GM18520 (cell line): ENCODE results near the gene PLCG2.

Source experiments
- ATAC-seq: cut with Tn5 transposase; IDR thresholded peaks from one replicate; pipeline ENCODE4 v1.9.1; 2021; ENCODE audit not compliant: unreplicated experiment

PLCG2 gene

GRCh38 chr16:81813648-81814047, 34.6 kb downstream of the PLCG2 start:
- no peak for ATAC-seq

- ATAC-seq, result no peak
Measured at GRCh38 chr16:81814751-81815428, 35.8 kb downstream of the PLCG2 start.

- ATAC-seq, result no peak
Measured at GRCh38 chr16:81815429-81815766, 36.3 kb downstream of the PLCG2 start.

GRCh38 chr16:81816351-81816750, 37.3 kb downstream of the PLCG2 start:
- no peak for ATAC-seq

GRCh38 chr16:81816793-81817210, 37.7 kb downstream of the PLCG2 start:
- no peak for ATAC-seq

GRCh38 chr16:81817296-81817695, 38.2 kb downstream of the PLCG2 start:
- no peak for ATAC-seq

GRCh38 chr16:81817789-81818567, 38.9 kb downstream of the PLCG2 start:
- ATAC-seq, result no peak

- no peak for ATAC-seq
Measured at GRCh38 chr16:81818568-81818896, 39.4 kb downstream of the PLCG2 start.

- no peak for ATAC-seq
Measured at GRCh38 chr16:81818905-81819304, 39.8 kb downstream of the PLCG2 start.

GRCh38 chr16:81821436-81822128, 42.5 kb downstream of the PLCG2 start:
- peak; percentile 26 for ATAC-seq

GRCh38 chr16:81823111-81823510, 44.0 kb downstream of the PLCG2 start:
- no peak for ATAC-seq

GRCh38 chr16:81823734-81824133, 44.6 kb downstream of the PLCG2 start:
- ATAC-seq, result no peak

GRCh38 chr16:81826523-81826922, 47.4 kb downstream of the PLCG2 start:
- no peak for ATAC-seq

GRCh38 chr16:81830845-81831540, 51.9 kb downstream of the PLCG2 start:
- ATAC-seq, result no peak

GRCh38 chr16:81831722-81832126, 52.6 kb downstream of the PLCG2 start:
- peak; percentile 70 for ATAC-seq

GRCh38 chr16:81832801-81833547, 53.9 kb downstream of the PLCG2 start:
- no peak for ATAC-seq

- ATAC-seq, result no peak
Measured at GRCh38 chr16:81833751-81834150, 54.7 kb downstream of the PLCG2 start.

- ATAC-seq, result no peak
Measured at GRCh38 chr16:81834868-81835267, 55.8 kb downstream of the PLCG2 start.

GRCh38 chr16:81836279-81837054, 57.4 kb downstream of the PLCG2 start:
- ATAC-seq, result peak; percentile 50

- ATAC-seq, result no peak
Measured at GRCh38 chr16:81837312-81837751, 58.2 kb downstream of the PLCG2 start.
